IPS-18c (cell line): ENCODE measurements around the gene HAX1.
"Not testable (repeated sequence)": the region's sequence is repeated elsewhere in the genome, so short reads cannot be mapped to it uniquely, and the experiment has no call there.

Source experiments
- H3K4me3 ChIP-seq: 2 replicates; pipeline ENCODE4 v1.7.0; 2013; ENCODE audit warnings: low read depth, mild to moderate bottlenecking, low read length, moderate library complexity; ENCODE audit not compliant: insufficient read depth
- H3K9me3 ChIP-seq: one replicate; pipeline ENCODE4 v1.6.1; 2013; ENCODE audit warnings: mild to moderate bottlenecking, low read length, moderate library complexity; ENCODE audit not compliant: control insufficient read depth, insufficient read depth

HAX1 gene

GRCh38 chr1:154316704-154317103, 44.3 kb downstream of the HAX1 start:
- H3K4me3 ChIP-seq, result no peak overlapping the region
- H3K9me3 ChIP-seq, result peaks cover 2% of the 10 kb centered on the region

- no peak overlapping the region for H3K4me3 ChIP-seq
- peaks cover 2% of the 10 kb centered on the region for H3K9me3 ChIP-seq
Observed at GRCh38 chr1:154318386-154318785, 46.0 kb downstream of the HAX1 start.

DNA sequence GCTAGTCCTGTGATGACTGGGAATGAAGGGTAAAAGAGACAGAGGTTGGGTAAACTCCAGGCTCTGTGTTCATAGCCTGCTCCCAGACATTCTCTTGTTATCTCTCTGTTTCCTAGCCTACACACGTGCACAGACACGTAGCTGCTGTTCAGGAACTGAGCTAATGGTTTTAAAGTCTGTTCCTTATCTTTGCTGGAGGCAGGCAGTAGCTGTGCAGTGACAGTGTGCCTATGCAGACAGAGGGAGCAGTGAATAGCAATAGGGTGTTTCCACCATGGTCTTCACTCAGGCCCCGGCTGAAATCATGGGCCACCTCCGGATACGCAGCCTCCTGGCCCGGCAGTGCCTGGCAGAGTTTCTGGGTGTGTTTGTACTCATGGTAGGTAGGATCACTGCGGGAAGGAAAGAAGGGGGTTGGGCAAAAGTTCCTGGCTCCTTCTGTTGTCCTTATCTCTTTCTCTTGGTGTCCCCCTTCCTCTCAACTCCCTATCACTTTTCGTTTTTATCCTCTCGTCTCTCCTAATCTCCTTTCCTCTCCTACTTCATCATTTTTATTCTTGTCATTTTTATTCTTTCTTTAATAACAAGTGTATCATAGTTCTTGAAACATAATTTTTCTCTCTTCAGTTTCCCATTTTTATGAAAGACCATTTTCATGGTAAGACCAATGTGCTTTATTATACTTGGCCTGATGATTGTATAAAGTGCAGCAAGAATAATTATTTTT, 48.6 kb downstream of the HAX1 start, which contains the start of gene AQP10:
Gene AQP10, plus strand, starts transcription at position 212 of the 727 bp plus-strand sequence. Its CDS starts 63 bp downstream, at position 275.
- no peak within 1 kb of the TSS; the same call in 1 of the 2 replicates for H3K4me3 ChIP-seq
- peaks cover 2% of the 10 kb centered on the region for H3K9me3 ChIP-seq

DNA sequence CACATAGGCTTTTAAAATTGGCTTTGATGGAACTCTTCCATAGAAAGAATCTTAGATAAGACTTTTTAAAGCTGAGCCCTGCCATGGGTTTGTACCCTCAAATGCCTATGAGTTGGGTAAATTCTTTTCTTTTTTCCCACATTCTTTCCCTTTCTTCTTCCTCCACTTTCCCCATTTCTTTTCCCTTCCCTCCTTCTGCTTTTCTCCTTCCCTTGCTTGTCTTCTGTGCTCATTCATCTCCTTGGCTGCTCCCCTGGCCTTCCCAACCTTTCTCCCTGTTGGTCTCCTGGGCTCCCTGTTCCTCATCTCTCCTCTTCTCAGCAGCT, 49.1 kb downstream of the HAX1 start:
- not testable (repeated sequence) for H3K9me3 ChIP-seq, H3K4me3 ChIP-seq

DNA sequence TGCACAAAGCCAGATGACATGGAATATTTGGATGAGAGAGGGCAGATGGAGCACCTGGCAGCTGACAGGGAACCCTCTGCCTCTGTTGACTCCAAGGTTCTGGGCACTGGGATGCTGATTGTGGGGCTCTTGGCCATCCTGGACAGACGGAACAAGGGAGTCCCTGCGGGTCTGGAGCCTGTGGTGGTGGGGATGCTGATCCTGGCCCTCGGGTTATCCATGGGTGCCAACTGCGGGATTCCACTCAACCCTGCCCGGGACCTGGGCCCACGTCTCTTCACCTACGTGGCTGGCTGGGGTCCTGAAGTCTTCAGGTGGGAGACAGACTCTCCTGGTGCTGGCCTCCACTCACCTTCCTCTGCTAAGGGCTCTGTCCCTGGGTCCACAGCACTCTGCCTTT, 51.1 kb downstream of the HAX1 start:
- H3K9me3 ChIP-seq, result no peaks in the 10 kb centered on the region
- H3K4me3 ChIP-seq, result no peak overlapping the region

GRCh38 chr1:154324241-154324640, 51.8 kb downstream of the HAX1 start:
- peak overlapping the region; percentile 66; the same call in 1 of the 2 replicates for H3K4me3 ChIP-seq
- H3K9me3 ChIP-seq, result no peaks in the 10 kb centered on the region

- H3K9me3 ChIP-seq, result no peaks in the 10 kb centered on the region
- peak within 1 kb of the TSS; percentile 66 for H3K4me3 ChIP-seq
Observed at GRCh38 chr1:154324669-154325582, 52.5 kb downstream of the HAX1 start, which contains the start of gene ATP8B2. Gene ATP8B2, plus strand, starts transcription at chr1:154325525. Its CDS starts 2,617 bp downstream, at chr1:154328142.
